Activated T-helper 2 cell treated with anti-CD3 and anti-CD28 coated beads, Interferon-gamma antibody, Interleukin-2, Interleukin-4, amounts not matched to agents 10 μg/mL and 5 μg/mL and 100 μg/mL, durations not matched to agents 14 hours and 24 hours and 36 hours (primary cell): ENCODE results near the gene ABCC3. TPM values are rescaled to one million over a fixed set of nuclear protein-coding genes. Genes with fewer than 3 reads are reported as not detected.

Experiments used
- DNase-seq: peaks from one replicate; pipeline ENCODE4 v3.0.0; 2021; ENCODE audit warnings: low spot score
- H3K27ac Mint-ChIP-seq: one replicate; pipeline ENCODE4 v1.8.0; 2021; ENCODE audit warnings: mixed read lengths
- H3K27me3 Mint-ChIP-seq: one replicate; pipeline ENCODE4 v1.8.0; 2021; ENCODE audit warnings: low read depth, mixed read lengths
- H3K36me3 Mint-ChIP-seq: one replicate; pipeline ENCODE4 v1.8.0; 2021; ENCODE audit warnings: low read depth, mixed read lengths
- H3K4me1 Mint-ChIP-seq: one replicate; pipeline ENCODE4 v1.8.0; 2021; ENCODE audit warnings: low read depth, mixed read lengths
- H3K4me3 Mint-ChIP-seq: one replicate; pipeline ENCODE4 v1.8.0; 2021; ENCODE audit warnings: low read depth, mild to moderate bottlenecking, moderate library complexity, mixed read lengths
- H3K9me3 Mint-ChIP-seq: one replicate; pipeline ENCODE4 v1.8.0; 2021; ENCODE audit warnings: mixed read lengths
- intact Hi-C: fragments of 100-400 bp; cut with micrococcal nuclease; formaldehyde crosslinking; loops from one replicate; pipeline ENCODE4 v1.15.1; 2023
- total RNA-seq: library from RNA; stranded (reverse); gene quantifications from 2 replicates; pipeline ENCODE4 v1.2.3, GENCODE V29; 2022

The ABCC3 gene
- total RNA-seq, 1 donor from 2014 or later: not detected

GRCh38 chr17:50612281-50612680 lies 22.4 kb upstream of the ABCC3 start:
- no peak overlapping the region for H3K27ac Mint-ChIP-seq
- intact Hi-C loops: no loop called here
- no peak for DNase-seq
- no peak overlapping the region for H3K4me3 Mint-ChIP-seq
- no peaks in the 10 kb centered on the region for H3K9me3 Mint-ChIP-seq
- peaks cover 6% of the 10 kb centered on the region for H3K27me3 Mint-ChIP-seq
- no peaks in the 10 kb centered on the region for H3K36me3 Mint-ChIP-seq
- H3K4me1 Mint-ChIP-seq: peaks cover 3% of the 10 kb centered on the region

- peaks cover 3% of the 10 kb centered on the region for H3K4me1 Mint-ChIP-seq
- no peaks in the 10 kb centered on the region for H3K9me3 Mint-ChIP-seq
- H3K4me3 Mint-ChIP-seq: no peak overlapping the region
- no peak for DNase-seq
- no peaks in the 10 kb centered on the region for H3K36me3 Mint-ChIP-seq
- intact Hi-C loops: no loop called here
- no peak overlapping the region for H3K27ac Mint-ChIP-seq
- peaks cover 6% of the 10 kb centered on the region for H3K27me3 Mint-ChIP-seq
These were observed 21.4 kb upstream of the ABCC3 start for GRCh38 chr17:50613007-50613992.

DNA sequence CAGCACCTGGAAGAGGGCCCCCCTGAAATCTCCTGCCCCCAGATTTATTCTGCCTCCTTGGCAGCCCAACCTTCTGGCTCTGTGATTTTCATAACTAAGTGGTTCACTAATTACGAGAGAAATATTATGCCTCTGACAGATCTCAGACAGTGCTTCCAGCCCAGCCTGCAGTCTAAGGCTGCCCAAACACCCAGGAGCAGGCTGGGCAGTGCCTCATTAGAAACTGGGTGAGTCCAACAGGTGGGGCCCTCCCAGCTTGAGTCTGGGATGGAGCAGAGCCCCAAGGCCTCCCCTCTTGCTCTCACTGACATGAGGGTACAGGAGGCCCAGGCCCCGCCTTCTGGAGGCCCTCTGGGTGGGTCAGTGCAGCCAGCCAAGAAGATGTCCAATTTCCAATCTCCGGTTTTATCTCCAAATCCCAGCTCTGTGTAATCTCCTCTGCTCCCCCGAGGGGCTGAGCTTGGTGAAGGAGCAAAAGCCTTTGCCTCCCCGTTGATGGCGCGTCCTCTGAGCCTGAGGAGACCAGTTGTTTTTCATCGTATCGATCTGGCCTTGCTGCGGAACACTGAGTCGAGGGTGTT lies 20.1 kb upstream of the ABCC3 start:
- no peaks in the 10 kb centered on the region for H3K9me3 Mint-ChIP-seq
- H3K4me1 Mint-ChIP-seq: peaks cover 6% of the 10 kb centered on the region
- no peak for DNase-seq
- no peak overlapping the region for H3K27ac Mint-ChIP-seq
- H3K27me3 Mint-ChIP-seq: peaks cover 6% of the 10 kb centered on the region
- intact Hi-C loops: no loop called here
- no peak overlapping the region for H3K4me3 Mint-ChIP-seq
- H3K36me3 Mint-ChIP-seq: no peaks in the 10 kb centered on the region

GRCh38 chr17:50615828-50616227 lies 18.9 kb upstream of the ABCC3 start:
- H3K36me3 Mint-ChIP-seq: no peaks in the 10 kb centered on the region
- intact Hi-C loops: no loop called here

DNA sequence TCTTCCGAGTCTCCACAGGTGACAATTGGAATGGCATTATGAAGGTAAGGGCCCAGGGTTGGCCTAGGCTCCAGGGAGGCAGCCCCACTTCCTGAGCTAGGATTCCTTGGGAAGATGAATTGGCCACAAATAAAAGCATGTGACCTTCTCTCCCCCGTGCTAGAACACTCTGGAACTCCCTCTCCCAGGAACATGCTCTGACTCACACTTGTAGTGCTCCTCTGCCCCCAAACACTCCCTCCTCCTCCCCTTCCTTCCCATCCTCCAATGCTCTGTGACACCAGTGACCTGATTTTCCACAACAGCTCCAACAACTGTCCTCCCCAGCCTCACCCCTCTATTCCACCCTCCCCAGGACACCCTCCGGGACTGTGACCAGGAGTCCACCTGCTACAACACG lies 16.4 kb upstream of the ABCC3 start:
- H3K4me3 Mint-ChIP-seq: no peak overlapping the region
- no peak overlapping the region for H3K27ac Mint-ChIP-seq
- H3K36me3 Mint-ChIP-seq: no peaks in the 10 kb centered on the region
- no peak for DNase-seq
- intact Hi-C loops: no loop called here
- H3K27me3 Mint-ChIP-seq: peaks cover 13% of the 10 kb centered on the region
- H3K4me1 Mint-ChIP-seq: peaks cover 6% of the 10 kb centered on the region
- no peaks in the 10 kb centered on the region for H3K9me3 Mint-ChIP-seq

More at GRCh38 chr17:50615828-50616227, 18.9 kb upstream of the ABCC3 start:
- Mint-ChIP-seq H3K9me3 (no peaks in the 10 kb centered on the region), H3K27ac (no peak overlapping the region), H3K4me1 (peaks cover 6% of the 10 kb centered on the region), H3K4me3 (no peak overlapping the region), H3K27me3 (peaks cover 6% of the 10 kb centered on the region)
- DNase-seq: no peak

GRCh38 chr17:50618941-50619340 lies 15.7 kb upstream of the ABCC3 start:
- Mint-ChIP-seq H3K27me3 (peaks cover 13% of the 10 kb centered on the region), H3K9me3 (no peaks in the 10 kb centered on the region), H3K36me3 (no peaks in the 10 kb centered on the region), H3K4me3 (no peak overlapping the region), H3K27ac (no peak overlapping the region), H3K4me1 (peaks cover 6% of the 10 kb centered on the region)
- no peak for DNase-seq
- intact Hi-C loops: no loop called here

GRCh38 chr17:50619489-50619888 lies 15.2 kb upstream of the ABCC3 start:
- H3K27ac Mint-ChIP-seq: no peak overlapping the region
- H3K4me3 Mint-ChIP-seq: no peak overlapping the region
- H3K27me3 Mint-ChIP-seq: peaks cover 10% of the 10 kb centered on the region
- intact Hi-C loops: no loop called here
- no peaks in the 10 kb centered on the region for H3K36me3 Mint-ChIP-seq
- peaks cover 3% of the 10 kb centered on the region for H3K4me1 Mint-ChIP-seq
- no peaks in the 10 kb centered on the region for H3K9me3 Mint-ChIP-seq
- DNase-seq: no peak

- Mint-ChIP-seq H3K27me3 (peaks cover 8% of the 10 kb centered on the region), H3K4me3 (no peak overlapping the region), H3K9me3 (no peaks in the 10 kb centered on the region), H3K27ac (no peak overlapping the region), H3K4me1 (peaks cover 3% of the 10 kb centered on the region), H3K36me3 (no peaks in the 10 kb centered on the region)
- intact Hi-C loops: no loop called here
- no peak for DNase-seq
These were observed 14.4 kb upstream of the ABCC3 start for GRCh38 chr17:50620237-50620636.

DNA sequence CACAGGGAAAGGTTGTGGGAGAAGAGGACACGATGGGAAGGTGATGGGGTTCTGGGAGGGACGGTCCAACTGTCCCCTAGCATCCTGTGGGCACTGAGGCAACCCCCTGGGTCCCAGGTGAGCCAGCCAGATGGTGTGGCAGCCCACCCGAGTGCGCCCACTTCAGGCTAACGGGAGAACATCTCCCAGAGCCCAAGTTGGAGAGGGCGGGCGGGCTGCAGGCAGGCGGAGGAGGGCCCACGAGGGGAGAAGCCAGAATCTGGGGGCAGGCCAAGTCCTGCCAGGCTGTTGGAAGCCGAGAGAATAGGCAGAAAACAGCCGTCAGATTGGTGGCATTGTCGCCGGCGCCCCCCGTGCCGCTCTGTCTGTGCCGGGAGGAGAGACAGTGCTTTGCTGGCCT lies 13.8 kb upstream of the ABCC3 start:
- peaks cover 10% of the 10 kb centered on the region for H3K27me3 Mint-ChIP-seq
- DNase-seq: no peak
- no peaks in the 10 kb centered on the region for H3K9me3 Mint-ChIP-seq
- H3K27ac Mint-ChIP-seq: no peak overlapping the region
- peaks cover 3% of the 10 kb centered on the region for H3K4me1 Mint-ChIP-seq
- no peak overlapping the region for H3K4me3 Mint-ChIP-seq
- H3K36me3 Mint-ChIP-seq: no peaks in the 10 kb centered on the region
- intact Hi-C loops: no loop called here

GRCh38 chr17:50621574-50622031 lies 13.1 kb upstream of the ABCC3 start:
- H3K4me1 Mint-ChIP-seq: peaks cover 3% of the 10 kb centered on the region
- peaks cover 12% of the 10 kb centered on the region for H3K27me3 Mint-ChIP-seq
- DNase-seq: no peak
- no peak overlapping the region for H3K4me3 Mint-ChIP-seq
- intact Hi-C loops: no loop called here
- H3K27ac Mint-ChIP-seq: no peak overlapping the region
- H3K36me3 Mint-ChIP-seq: no peaks in the 10 kb centered on the region
- no peaks in the 10 kb centered on the region for H3K9me3 Mint-ChIP-seq

GRCh38 chr17:50624321-50624934 lies 10.3 kb upstream of the ABCC3 start:
- peaks cover 28% of the 10 kb centered on the region for H3K27me3 Mint-ChIP-seq
- no peak for DNase-seq
- no peaks in the 10 kb centered on the region for H3K36me3 Mint-ChIP-seq
- peaks cover 2% of the 10 kb centered on the region for H3K4me1 Mint-ChIP-seq
- H3K9me3 Mint-ChIP-seq: no peaks in the 10 kb centered on the region
- intact Hi-C loops: no loop called here
- no peak overlapping the region for H3K27ac Mint-ChIP-seq
- H3K4me3 Mint-ChIP-seq: no peak overlapping the region

DNA sequence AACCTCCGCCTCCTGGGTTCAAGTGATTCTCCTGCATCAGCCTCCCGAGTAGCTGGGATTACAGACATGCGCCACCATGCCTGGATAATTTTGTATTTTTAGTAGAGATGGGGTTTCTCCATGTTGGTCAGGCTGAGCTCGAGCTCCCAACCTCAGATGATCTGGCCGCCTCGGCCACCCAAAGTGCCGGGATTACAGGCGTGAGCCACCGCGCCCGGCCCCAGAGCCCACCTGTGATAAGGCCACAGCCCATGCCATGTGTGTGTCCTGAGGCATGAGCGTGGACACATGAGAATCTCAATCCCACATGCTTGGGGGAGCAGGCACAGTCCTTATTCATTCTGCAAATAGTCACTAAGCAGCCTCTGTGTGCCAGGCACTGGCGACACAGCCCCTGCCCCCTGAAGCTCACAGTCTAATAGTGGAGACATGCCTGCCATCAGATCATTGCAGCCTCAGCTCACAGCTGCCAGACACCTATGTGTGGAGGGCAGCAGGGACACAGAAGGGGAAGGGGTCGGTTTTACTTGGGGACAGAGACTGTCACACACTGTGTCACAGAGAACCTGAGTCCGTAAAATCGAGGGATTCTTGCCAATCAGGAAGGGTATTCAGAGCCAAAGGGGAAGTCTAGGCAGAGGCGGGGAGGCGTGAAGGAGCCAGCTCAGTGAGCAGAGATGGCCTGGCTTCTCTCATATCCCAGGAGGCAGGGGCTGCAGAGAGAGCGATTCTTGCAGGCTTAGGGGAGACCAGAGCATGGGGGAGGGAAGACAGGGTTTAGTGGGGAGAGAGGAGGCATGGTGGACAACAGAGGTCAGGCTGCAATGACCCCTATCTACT lies 9.4 kb upstream of the ABCC3 start:
- DNase-seq: no peak
- Mint-ChIP-seq H3K4me3 (no peak overlapping the region), H3K9me3 (no peaks in the 10 kb centered on the region), H3K27ac (no peak overlapping the region), H3K27me3 (peaks cover 28% of the 10 kb centered on the region), H3K4me1 (peaks cover 2% of the 10 kb centered on the region), H3K36me3 (no peaks in the 10 kb centered on the region)
- intact Hi-C loops: loop anchor here (5.0 kb wide), 1 partner anchor 143 kb away; no protein-coding TSS in a partner anchor
